CD14-positive monocyte (primary cell): ENCODE results near the gene SRPK1. TPM values are rescaled to one million over a fixed set of nuclear protein-coding genes. Genes with fewer than 3 reads are reported as not detected.

Experiments
- DNase-seq, 3 donors: peaks; one replicate each; pipeline ENCODE4 v3.0.0-alpha.2; 2011 to 2022
- H2AFZ ChIP-seq: 2 replicates; pipeline ENCODE4 v1.6.0; 2012; ENCODE audit warnings: mild to moderate bottlenecking, low read depth, low read length, inconsistent platforms; ENCODE audit not compliant: insufficient read depth, poor library complexity, severe bottlenecking
- H3K27ac ChIP-seq, 2 donors: 1 replicate in 1 of 2; 2 replicates in 1 of 2; pipeline ENCODE4 v1.5.1; 2012 to 2013; ENCODE audit warnings: low read length in 2 of 2, control low read depth in 1 of 2, inconsistent platforms in 1 of 2, low read depth in 1 of 2, mild to moderate bottlenecking in 1 of 2
- H3K27me3 ChIP-seq, 2 donors: one replicate each; pipeline versions ENCODE4 v1.6.0 to v1.6.1; 2011 to 2013; ENCODE audit warnings: low read length in 2 of 2; ENCODE audit not compliant: control insufficient read depth in 2 of 2, insufficient read depth in 2 of 2
- H3K36me3 ChIP-seq, 2 donors: replicated peaks in 1 of 2; 1 replicate in 1 of 2; 2 replicates in 1 of 2; pipeline versions ENCODE4 v1.5.1 to v1.6.1; 2012 to 2013; ENCODE audit warnings: low read length in 2 of 2, control low read depth in 1 of 2, inconsistent platforms in 1 of 2, mild to moderate bottlenecking in 1 of 2; ENCODE audit not compliant: insufficient read depth in 2 of 2, control insufficient read depth in 1 of 2
- H3K4me1 ChIP-seq, 2 donors: 1 replicate in 1 of 2; 2 replicates in 1 of 2; pipeline versions ENCODE4 v1.5.1 to v1.6.1; 2012 to 2013; ENCODE audit warnings: low read length in 2 of 2, control low read depth in 1 of 2, inconsistent platforms in 1 of 2, mild to moderate bottlenecking in 1 of 2, moderate library complexity in 1 of 2; ENCODE audit not compliant: insufficient read depth in 2 of 2, control insufficient read depth in 1 of 2
- H3K4me2 ChIP-seq: replicated peaks from 2 replicates; pipeline ENCODE3; 2012; ENCODE audit warnings: low read length, moderate library complexity, mild to moderate bottlenecking; ENCODE audit not compliant: poor library complexity, severe bottlenecking; ENCODE audit errors: extremely low read depth
- H3K4me3 ChIP-seq, 3 experiments: fragments of 200-600 bp in 1 of 3; sonication (generic) in 1 of 3; replicated peaks in 1 of 3; 1 replicate in 2 of 3; 2 replicates in 1 of 3; pipeline ENCODE4 v1.5.1; 2011 to 2013; ENCODE audit warnings: low read length in 3 of 3, mild to moderate bottlenecking in 3 of 3, control low read depth in 2 of 3, low read depth in 2 of 3, inconsistent platforms in 1 of 3, moderate library complexity in 1 of 3
- H3K79me2 ChIP-seq: 2 replicates; pipeline ENCODE4 v1.6.0; 2012; ENCODE audit warnings: mild to moderate bottlenecking, control low read depth, inconsistent platforms, low read length, moderate library complexity; ENCODE audit not compliant: insufficient read depth
- H3K9ac ChIP-seq: 2 replicates; pipeline ENCODE4 v1.6.0; 2017; ENCODE audit warnings: low read length, mild to moderate bottlenecking; ENCODE audit not compliant: insufficient read depth, poor library complexity, severe bottlenecking
- H3K9me3 ChIP-seq, 2 donors: replicated peaks in 1 of 2; 1 replicate in 1 of 2; 2 replicates in 1 of 2; pipeline versions ENCODE4 v1.5.1 to v1.6.1; 2012 to 2013; ENCODE audit warnings: low read length in 2 of 2, control low read depth in 1 of 2; ENCODE audit not compliant: control insufficient read depth in 1 of 2, insufficient read depth in 1 of 2
- H4K20me1 ChIP-seq: 2 replicates; pipeline ENCODE4 v1.6.0; 2012; ENCODE audit warnings: mild to moderate bottlenecking, low read length, control low read depth, moderate library complexity; ENCODE audit not compliant: insufficient read depth
- H3K27ac Mint-ChIP-seq, 7 donors: one replicate each; pipeline ENCODE4 v1.8.0; 2020; ENCODE audit warnings: mild to moderate bottlenecking in 7 of 7, mixed read lengths in 7 of 7, moderate library complexity in 6 of 7, inconsistent platforms in 2 of 7
- H3K27me3 Mint-ChIP-seq, 3 donors: one replicate each; pipeline ENCODE4 v1.8.0; 2021 to 2022; ENCODE audit warnings: low read depth in 3 of 3, mild to moderate bottlenecking in 3 of 3, mixed read lengths in 3 of 3, moderate library complexity in 3 of 3, inconsistent platforms in 1 of 3
- H3K36me3 Mint-ChIP-seq, 2 donors: one replicate each; pipeline ENCODE4 v1.8.0; 2020; ENCODE audit warnings: mixed read lengths in 2 of 2, inconsistent platforms in 1 of 2, mild to moderate bottlenecking in 1 of 2
- H3K4me1 Mint-ChIP-seq: one replicate; pipeline ENCODE4 v1.8.0; 2020; ENCODE audit warnings: mild to moderate bottlenecking, mixed read lengths
- H3K4me3 Mint-ChIP-seq, 2 donors: one replicate each; pipeline ENCODE4 v1.8.0; 2020; ENCODE audit warnings: mild to moderate bottlenecking in 2 of 2, mixed read lengths in 2 of 2, moderate library complexity in 1 of 2
- H3K9me3 Mint-ChIP-seq, 7 donors: one replicate each; pipeline ENCODE4 v1.8.0; 2020 to 2022; ENCODE audit warnings: mixed read lengths in 7 of 7, mild to moderate bottlenecking in 6 of 7, moderate library complexity in 6 of 7, inconsistent platforms in 2 of 7
- CTCF ChIP-seq: fragments of 200-600 bp; IDR thresholded peaks from one replicate; pipeline ENCODE4 v1.8.0; 2022; ENCODE audit warnings: antibody characterized with exemption, mild to moderate bottlenecking
- WGBS: methylation state at CpG from one replicate; pipeline ENCODE4 v1.1.5; 2013; ENCODE audit warnings: missing lambda C conversion rate; ENCODE audit not compliant: insufficient coverage; 5-methylcytosine and 5-hydroxymethylcytosine counted together
- intact Hi-C, 2 donors: fragments of 100-400 bp; cut with micrococcal nuclease; formaldehyde crosslinking; loops; one replicate each; pipeline versions ENCODE4 v1.15.0 to v1.15.1; 2023
- polyA plus RNA-seq, 3 donors: library from polyadenylated mRNA; depleted of rRNA in 1 of 3; unstranded in 2 of 3; stranded (reverse) in 1 of 3; fragments of 300-500 nt in 2 of 3; fragments of >200 nt in 1 of 3; fragmentation: Illumina TruSeq in 2 of 3; gene quantifications; 1 replicate in 2 of 3; 2 replicates in 1 of 3; pipeline ENCODE4 v1.2.3, GENCODE V29; 2012 to 2021

SRPK1 gene
- polyA plus RNA-seq, 3 donors: 7.2 to 24.8 (median 20.5) TPM

GRCh38 chr6:35874730-35875129 is 46.2 kb downstream of the SRPK1 start:
- Histone ChIP-seq H3K36me3 (peaks cover 18 to 92% of the 10 kb centered on the region in 2 donors), H3K9ac (no peak overlapping the region), H3K27me3 (no peaks in the 10 kb centered on the region), H3K9me3 (no peaks in the 10 kb centered on the region), H2AFZ (no peak overlapping the region), H3K4me2 (no peak overlapping the region), H3K79me2 (peaks cover 3% of the 10 kb centered on the region), H3K4me3 (no peak overlapping the region), H4K20me1 (no peaks in the 10 kb centered on the region), H3K4me1 (no peaks in the 10 kb centered on the region), H3K27ac (no peak overlapping the region)
- H3K27ac Mint-ChIP-seq: no peak overlapping the region
- no peak overlapping the region for H3K4me3 Mint-ChIP-seq
- peaks cover 0 to under 1% (median 0%) of the 10 kb centered on the region in 7 donors for H3K9me3 Mint-ChIP-seq
- TF ChIP-seq CTCF: no peak
- WGBS: no CpG with 5 or more reads among the region's 1 CpG
- intact Hi-C loops: no loop called here
- no peaks in the 10 kb centered on the region for H3K27me3 Mint-ChIP-seq
- no peak for DNase-seq
- peaks cover 56 to 60% of the 10 kb centered on the region in 2 donors for H3K36me3 Mint-ChIP-seq
- peaks cover 2% of the 10 kb centered on the region for H3K4me1 Mint-ChIP-seq

- no peak for TF ChIP-seq CTCF
- Mint-ChIP-seq H3K9me3 (no peaks in the 10 kb centered on the region), H3K27me3 (no peaks in the 10 kb centered on the region), H3K4me1 (no peaks in the 10 kb centered on the region), H3K36me3 (peaks cover 72 to 87% of the 10 kb centered on the region in 2 donors), H3K4me3 (no peak overlapping the region), H3K27ac (no peak overlapping the region)
- Histone ChIP-seq H3K27me3 (no peaks in the 10 kb centered on the region), H3K4me1 (no peaks in the 10 kb centered on the region), H3K9me3 (no peaks in the 10 kb centered on the region), H3K27ac (no peak overlapping the region), H3K79me2 (no peaks in the 10 kb centered on the region), H4K20me1 (no peaks in the 10 kb centered on the region), H3K4me2 (no peak overlapping the region), H3K36me3 (peaks cover 52 to 92% of the 10 kb centered on the region in 2 donors), H3K9ac (no peak overlapping the region), H3K4me3 (no peak overlapping the region), H2AFZ (no peak overlapping the region)
- no peak for DNase-seq
- intact Hi-C loops: no loop called here
- WGBS: 100% methylated on average over 1 of the region's 4 CpGs
Observed at GRCh38 chr6:35859367-35859766, 61.5 kb downstream of the SRPK1 start.
